Measurements from ENCODE around the gene MTIF2.
A peak's percentile ranks its signal among the peaks of the same experiment; 100 is the strongest.
"Not testable (repeated sequence)": the region's sequence is repeated elsewhere in the genome, so short reads cannot be mapped to it uniquely, and the experiment has no call there.

The MTIF2 gene

GRCh38 chr2:55268907-55269644, at the start of gene MTIF2:
MTIF2 (minus strand) TSS chr2:55269231; CDS start chr2:55263858, 5,373 bp downstream.
- DNase-seq, result peak; percentile 98

- DNase-seq, result no peak
Measured at GRCh38 chr2:55314985-55315384, 46.0 kb upstream of the MTIF2 start.

- DNase-seq, result no peak
Measured at GRCh38 chr2:55311444-55311870, 42.4 kb upstream of the MTIF2 start.

GRCh38 chr2:55309446-55309845, 40.4 kb upstream of the MTIF2 start:
- DNase-seq, result no peak

- no peak for DNase-seq
Measured at GRCh38 chr2:55302241-55302640, 33.2 kb upstream of the MTIF2 start.

GRCh38 chr2:55301277-55301676, 32.2 kb upstream of the MTIF2 start:
- DNase-seq, result no peak

GRCh38 chr2:55296393-55296792, 27.4 kb upstream of the MTIF2 start:
- no peak for DNase-seq

- no peak for DNase-seq
Measured at GRCh38 chr2:55283083-55283482, 14.1 kb upstream of the MTIF2 start.

GRCh38 chr2:55282110-55282917, 13.3 kb upstream of the MTIF2 start:
- peak; percentile 89 for DNase-seq

GRCh38 chr2:55280851-55281546, 12.0 kb upstream of the MTIF2 start:
- not testable (repeated sequence) for DNase-seq

GRCh38 chr2:55279859-55280424, 10.9 kb upstream of the MTIF2 start:
- not testable (repeated sequence) for DNase-seq

- peak; percentile 59 for DNase-seq
Measured at GRCh38 chr2:55279214-55279835, 10.3 kb upstream of the MTIF2 start.

- DNase-seq, result no peak
Measured at GRCh38 chr2:55277310-55277709, 8.3 kb upstream of the MTIF2 start.

GRCh38 chr2:55274346-55274745, 5.3 kb upstream of the MTIF2 start:
- not testable (repeated sequence) for DNase-seq

GRCh38 chr2:55269645-55269990, 587 bp upstream of the MTIF2 start:
- DNase-seq, result no peak

- no peak for DNase-seq
Measured at GRCh38 chr2:55268288-55268906, 634 bp downstream of the MTIF2 start.

GRCh38 chr2:55259586-55259985, 9.4 kb downstream of the MTIF2 start:
- not testable (repeated sequence) for DNase-seq

- no peak for DNase-seq
Measured at GRCh38 chr2:55252832-55253231, 16.2 kb downstream of the MTIF2 start.

- no peak for DNase-seq
Measured at GRCh38 chr2:55247025-55247424, 22.0 kb downstream of the MTIF2 start.

- DNase-seq, result no peak
Measured at GRCh38 chr2:55245411-55245810, 23.6 kb downstream of the MTIF2 start.

- DNase-seq, result no peak
Measured at GRCh38 chr2:55242617-55243016, 26.4 kb downstream of the MTIF2 start.

- DNase-seq, result not testable (repeated sequence)
Measured at GRCh38 chr2:55241582-55241981, 27.4 kb downstream of the MTIF2 start.

Measured in islet precursor cell (in vitro differentiated cells).